GM18858 (cell line): ENCODE data around the gene LDLRAP1.

ENCODE experiments used
- ATAC-seq: cut with Tn5 transposase; IDR thresholded peaks from one replicate; pipeline ENCODE4 v1.9.1; 2021; ENCODE audit not compliant: unreplicated experiment

LDLRAP1 gene

GRCh38 chr1:25523542-25523941 lies 19.9 kb upstream of the LDLRAP1 start:
- ATAC-seq, result no peak

GRCh38 chr1:25524568-25525360 lies 18.6 kb upstream of the LDLRAP1 start:
- no peak for ATAC-seq

- ATAC-seq, result no peak
Measured at GRCh38 chr1:25525361-25525688, 18.1 kb upstream of the LDLRAP1 start.

GRCh38 chr1:25526753-25527152 lies 16.7 kb upstream of the LDLRAP1 start:
- no peak for ATAC-seq

- ATAC-seq, result no peak
Measured at GRCh38 chr1:25527226-25527846, 16.1 kb upstream of the LDLRAP1 start.

- no peak for ATAC-seq
Measured at GRCh38 chr1:25527946-25528595, 15.3 kb upstream of the LDLRAP1 start.

- no peak for ATAC-seq
Measured at GRCh38 chr1:25528881-25529517, 14.4 kb upstream of the LDLRAP1 start.

GRCh38 chr1:25529518-25530185 lies 13.8 kb upstream of the LDLRAP1 start:
- ATAC-seq, result no peak

- ATAC-seq, result no peak
Measured at GRCh38 chr1:25530186-25531081, 13.0 kb upstream of the LDLRAP1 start.

- ATAC-seq, result no peak
Measured at GRCh38 chr1:25531082-25531461, 12.3 kb upstream of the LDLRAP1 start.

GRCh38 chr1:25532970-25533369 lies 10.4 kb upstream of the LDLRAP1 start:
- ATAC-seq, result no peak

- no peak for ATAC-seq
Measured at GRCh38 chr1:25533775-25534409, 9.5 kb upstream of the LDLRAP1 start.

- ATAC-seq, result no peak
Measured at GRCh38 chr1:25534410-25534788, 9.0 kb upstream of the LDLRAP1 start.

- no peak for ATAC-seq
Measured at GRCh38 chr1:25536124-25536523, 7.3 kb upstream of the LDLRAP1 start.

- no peak for ATAC-seq
Measured at GRCh38 chr1:25537153-25537831, 6.1 kb upstream of the LDLRAP1 start.

- ATAC-seq, result no peak
Measured at GRCh38 chr1:25538191-25538767, 5.1 kb upstream of the LDLRAP1 start.

- ATAC-seq, result no peak
Measured at GRCh38 chr1:25540750-25541342, 2.6 kb upstream of the LDLRAP1 start.

GRCh38 chr1:25541425-25541824 lies 2.0 kb upstream of the LDLRAP1 start:
- no peak for ATAC-seq
